ENCODE data around the gene TMEM232. TPM values are rescaled to one million over a fixed set of nuclear protein-coding genes. Genes with fewer than 3 reads are reported as not detected.

TMEM232 gene
- total RNA-seq, 2 donors from 2014 or later = 3.9 to 4.2 TPM

GRCh38 chr5:110658006-110658405, 68.5 kb downstream of the TMEM232 start:
- no peaks in the 10 kb centered on the region for H3K9me3 ChIP-seq (ENCODE audit: control insufficient read depth, low read length)
- TF ChIP-seq, protein P1, sequence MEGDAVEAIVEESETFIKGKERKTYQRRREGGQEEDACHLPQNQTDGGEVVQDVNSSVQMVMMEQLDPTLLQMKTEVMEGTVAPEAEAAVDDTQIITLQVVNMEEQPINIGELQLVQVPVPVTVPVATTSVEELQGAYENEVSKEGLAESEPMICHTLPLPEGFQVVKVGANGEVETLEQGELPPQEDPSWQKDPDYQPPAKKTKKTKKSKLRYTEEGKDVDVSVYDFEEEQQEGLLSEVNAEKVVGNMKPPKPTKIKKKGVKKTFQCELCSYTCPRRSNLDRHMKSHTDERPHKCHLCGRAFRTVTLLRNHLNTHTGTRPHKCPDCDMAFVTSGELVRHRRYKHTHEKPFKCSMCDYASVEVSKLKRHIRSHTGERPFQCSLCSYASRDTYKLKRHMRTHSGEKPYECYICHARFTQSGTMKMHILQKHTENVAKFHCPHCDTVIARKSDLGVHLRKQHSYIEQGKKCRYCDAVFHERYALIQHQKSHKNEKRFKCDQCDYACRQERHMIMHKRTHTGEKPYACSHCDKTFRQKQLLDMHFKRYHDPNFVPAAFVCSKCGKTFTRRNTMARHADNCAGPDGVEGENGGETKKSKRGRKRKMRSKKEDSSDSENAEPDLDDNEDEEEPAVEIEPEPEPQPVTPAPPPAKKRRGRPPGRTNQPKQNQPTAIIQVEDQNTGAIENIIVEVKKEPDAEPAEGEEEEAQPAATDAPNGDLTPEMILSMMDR (conservative IDR thresholded peaks at IDR 0.05) = no peak
- no peaks in the 10 kb centered on the region for H3K36me3 Mint-ChIP-seq (ENCODE audit: low read depth)
- no peaks in the 10 kb centered on the region for H3K4me1 ChIP-seq (ENCODE audit: control insufficient read depth, insufficient read depth, low read length)
- H3K27ac ChIP-seq (ENCODE audit: low read depth, low read length) = no peak overlapping the region
- H3K36me3 ChIP-seq (ENCODE audit: control insufficient read depth, insufficient read depth, low read length) = no peaks in the 10 kb centered on the region
- H3K9ac ChIP-seq (ENCODE audit: extremely low read depth, low read length, poor library complexity, severe bottlenecking) = no peak overlapping the region
- no peaks in the 10 kb centered on the region for H3K9me3 Mint-ChIP-seq
- H3K4me1 Mint-ChIP-seq = no peaks in the 10 kb centered on the region
- 90 to 100% methylated on average over 3 to 5 of the region's 5 CpGs for WGBS, 2 experiments (ENCODE audit: insufficient coverage in 1 of 2, insufficient read length in 1 of 2)
- no peaks in the 10 kb centered on the region for H3K27me3 ChIP-seq (ENCODE audit: control insufficient read depth, insufficient read depth, low read length, poor library complexity, severe bottlenecking)
- H3K27me3 Mint-ChIP-seq (ENCODE audit: insufficient read depth) = no peaks in the 10 kb centered on the region
- no peak overlapping the region for H3K4me3 Mint-ChIP-seq
- no peak overlapping the region for H3K4me3 ChIP-seq (ENCODE audit: low read length)
- DNase-seq = no peak
- H3K27ac Mint-ChIP-seq = no peak overlapping the region

GRCh38 chr5:110653231-110653970, 73.1 kb downstream of the TMEM232 start:
- H3K9me3 Mint-ChIP-seq = no peaks in the 10 kb centered on the region
- Histone ChIP-seq H3K4me1 (ENCODE audit: control insufficient read depth, insufficient read depth, low read length) (no peaks in the 10 kb centered on the region), H3K9me3 (ENCODE audit: control insufficient read depth, low read length) (no peaks in the 10 kb centered on the region), H3K4me3 (ENCODE audit: low read length) (no peak overlapping the region), H3K27ac (ENCODE audit: low read depth, low read length) (no peak overlapping the region), H3K9ac (ENCODE audit: extremely low read depth, low read length, poor library complexity, severe bottlenecking) (no peak overlapping the region), H3K36me3 (ENCODE audit: control insufficient read depth, insufficient read depth, low read length) (no peaks in the 10 kb centered on the region), H3K27me3 (ENCODE audit: control insufficient read depth, insufficient read depth, low read length, poor library complexity, severe bottlenecking) (no peaks in the 10 kb centered on the region)
- H3K27me3 Mint-ChIP-seq (ENCODE audit: insufficient read depth) = no peaks in the 10 kb centered on the region
- no peak overlapping the region for H3K4me3 Mint-ChIP-seq
- no peaks in the 10 kb centered on the region for H3K4me1 Mint-ChIP-seq
- TF ChIP-seq, protein P1 (conservative IDR thresholded peaks at IDR 0.05) = no peak
- DNase-seq = no peak
- H3K36me3 Mint-ChIP-seq (ENCODE audit: low read depth) = no peaks in the 10 kb centered on the region
- WGBS, 2 experiments (ENCODE audit: insufficient coverage in 1 of 2, insufficient read length in 1 of 2) = 91 to 100% methylated on average over 1 to 3 of the region's 3 CpGs
- H3K27ac Mint-ChIP-seq = no peak overlapping the region

GRCh38 chr5:110651507-110651906, 75.0 kb downstream of the TMEM232 start:
- no peaks in the 10 kb centered on the region for H3K9me3 ChIP-seq (ENCODE audit: control insufficient read depth, low read length)
- TF ChIP-seq, protein P1 (conservative IDR thresholded peaks at IDR 0.05) = no peak
- no peak overlapping the region for H3K27ac ChIP-seq (ENCODE audit: low read depth, low read length)
- Mint-ChIP-seq H3K9me3 (no peaks in the 10 kb centered on the region), H3K36me3 (ENCODE audit: low read depth) (no peaks in the 10 kb centered on the region), H3K4me1 (no peaks in the 10 kb centered on the region), H3K4me3 (no peak overlapping the region), H3K27me3 (ENCODE audit: insufficient read depth) (no peaks in the 10 kb centered on the region), H3K27ac (no peak overlapping the region)
- H3K9ac ChIP-seq (ENCODE audit: extremely low read depth, low read length, poor library complexity, severe bottlenecking) = no peak overlapping the region
- no peak for DNase-seq
- no peaks in the 10 kb centered on the region for H3K36me3 ChIP-seq (ENCODE audit: control insufficient read depth, insufficient read depth, low read length)
- 0 to 64% methylated on average over 1 to 3 of the region's 3 CpGs for WGBS, 2 experiments (ENCODE audit: insufficient coverage in 1 of 2, insufficient read length in 1 of 2)
- H3K4me3 ChIP-seq (ENCODE audit: low read length) = no peak overlapping the region
- H3K4me1 ChIP-seq (ENCODE audit: control insufficient read depth, insufficient read depth, low read length) = no peaks in the 10 kb centered on the region
- no peaks in the 10 kb centered on the region for H3K27me3 ChIP-seq (ENCODE audit: control insufficient read depth, insufficient read depth, low read length, poor library complexity, severe bottlenecking)

Data from endodermal cell (in vitro differentiated cells).